HEK293 (cell line): ENCODE results near the gene PACS1.
A peak's percentile ranks its signal among the peaks of the same experiment; 100 is the strongest.

ENCODE experiments used
- CTCF ChIA-PET: fragments of 350-600 bp; formaldehyde crosslinking; extraction: SDS; loops from one replicate; lab custom pipeline; 2021; ENCODE audit warnings: antibody characterized with exemption; lab: Yijun Ruan, JAX
- POLR2A ChIA-PET: fragments of 300-600 bp; formaldehyde crosslinking; extraction: SDS; loops from one replicate; lab custom pipeline; 2020; ENCODE audit warnings: antibody characterized with exemption, inconsistent platforms; lab: Yijun Ruan, JAX
- H3K27ac ChIP-seq: fragments of 200-500 bp; sonication (Bioruptor generic); 2 replicates; pipeline ENCODE4 v1.5.1; 2014; ENCODE audit warnings: low read depth, low read length, control low read depth, inconsistent platforms; ENCODE audit errors: extremely low read depth
- H3K36me3 ChIP-seq, 2 experiments: fragments of 200-500 bp in 1 of 2; sonication (Bioruptor generic) in 1 of 2; 1 replicate in 1 of 2; 2 replicates in 1 of 2; pipeline ENCODE4 v1.5.1; 2014 to 2017; ENCODE audit warnings: inconsistent platforms in 2 of 2, low read length in 2 of 2; ENCODE audit not compliant: control insufficient read depth in 2 of 2, insufficient read depth in 1 of 2
- H3K4me1 ChIP-seq: fragments of 200-500 bp; sonication (Bioruptor generic); 2 replicates; pipeline ENCODE4 v1.5.1; 2014; ENCODE audit warnings: mild to moderate bottlenecking, low read length, inconsistent platforms; ENCODE audit not compliant: control insufficient read depth, insufficient read depth
- H3K4me3 ChIP-seq: 2 replicates; pipeline ENCODE4 v1.5.1; 2011; ENCODE audit warnings: low read depth, mild to moderate bottlenecking, control low read depth, low read length, moderate library complexity
- H3K9me3 ChIP-seq: fragments of 200-500 bp; sonication (Bioruptor generic); 2 replicates; pipeline ENCODE4 v1.5.1; 2014; ENCODE audit warnings: low read depth, low read length, inconsistent platforms; ENCODE audit not compliant: control insufficient read depth, insufficient read depth
- GFI1B ChIP-seq: fragments of 450-650 bp; formaldehyde crosslinking; IDR thresholded peaks from 2 replicates; pipeline ENCODE4 v1.5.1; 2016; ENCODE audit warnings: missing biosample characterization, missing genetic modification characterization
- GLI2 ChIP-seq: fragments of 450-650 bp; formaldehyde crosslinking; IDR thresholded peaks from 2 replicates; pipeline ENCODE4; 2017; ENCODE audit warnings: missing biosample characterization, missing genetic modification characterization, low read depth, borderline replicate concordance
- HOXA7 ChIP-seq: sonication (generic); formaldehyde crosslinking; IDR thresholded peaks from 2 replicates; pipeline ENCODE4 v1.8.1; 2022; ENCODE audit warnings: missing genetic modification reagents, borderline replicate concordance
- KLF10 ChIP-seq: fragments of 450-650 bp; IDR thresholded peaks from 2 replicates; pipeline ENCODE4 v1.5.1; 2018; ENCODE audit warnings: missing biosample characterization, mild to moderate bottlenecking, missing genetic modification characterization
- OSR2 ChIP-seq: fragments of 450-650 bp; formaldehyde crosslinking; IDR thresholded peaks from 2 replicates; pipeline ENCODE4 v1.5.1; 2016; ENCODE audit warnings: missing biosample characterization, missing genetic modification characterization
- PRDM4 ChIP-seq: fragments of 450-650 bp; formaldehyde crosslinking; IDR thresholded peaks from 2 replicates; pipeline ENCODE4 v1.5.1; 2017; ENCODE audit warnings: missing biosample characterization, missing genetic modification characterization
- SCRT1 ChIP-seq: fragments of 450-650 bp; formaldehyde crosslinking; IDR thresholded peaks from 2 replicates; pipeline ENCODE4 v1.5.1; 2016; ENCODE audit warnings: missing biosample characterization, missing genetic modification characterization, borderline replicate concordance
- SP3 ChIP-seq: fragments of 450-650 bp; formaldehyde crosslinking; IDR thresholded peaks from 2 replicates; pipeline ENCODE4 v1.5.1; 2016; ENCODE audit warnings: missing biosample characterization, missing genetic modification characterization
- TSHZ1 ChIP-seq: fragments of 450-650 bp; formaldehyde crosslinking; IDR thresholded peaks from 2 replicates; pipeline ENCODE4 v1.5.1; 2016; ENCODE audit warnings: missing biosample characterization, missing genetic modification characterization, borderline replicate concordance
- ZBTB10 ChIP-seq: fragments of 450-650 bp; formaldehyde crosslinking; IDR thresholded peaks from 2 replicates; pipeline ENCODE4 v1.5.1; 2016; ENCODE audit warnings: missing biosample characterization, missing genetic modification characterization
- ZFHX2 ChIP-seq: fragments of 450-650 bp; formaldehyde crosslinking; conservative IDR thresholded peaks from 2 replicates; pipeline ENCODE4 v1.5.1; 2016; ENCODE audit warnings: missing biosample characterization, missing genetic modification characterization
- ZFP41 ChIP-seq: fragments of 450-650 bp; formaldehyde crosslinking; IDR thresholded peaks from 2 replicates; pipeline ENCODE4 v1.5.1; 2016; ENCODE audit warnings: missing biosample characterization, missing genetic modification characterization, borderline replicate concordance
- ZNF138 ChIP-seq: fragments of 450-650 bp; formaldehyde crosslinking; IDR thresholded peaks from 2 replicates; pipeline ENCODE4 v1.5.1; 2016; ENCODE audit warnings: missing biosample characterization, missing genetic modification characterization, borderline replicate concordance
- ZNF335 ChIP-seq: fragments of 450-650 bp; formaldehyde crosslinking; conservative IDR thresholded peaks from 2 replicates; pipeline ENCODE4 v1.5.1; 2016; ENCODE audit warnings: missing biosample characterization, missing genetic modification characterization
- ZNF433 ChIP-seq: fragments of 450-650 bp; formaldehyde crosslinking; IDR thresholded peaks from 2 replicates; pipeline ENCODE4 v1.5.1; 2016; ENCODE audit warnings: missing biosample characterization, missing genetic modification characterization, low read depth
- ZNF513 ChIP-seq: fragments of 450-650 bp; IDR thresholded peaks from 2 replicates; pipeline ENCODE4 v1.5.1; 2018; ENCODE audit warnings: missing biosample characterization, missing genetic modification characterization
- ZNF555 ChIP-seq: fragments of 450-650 bp; formaldehyde crosslinking; conservative IDR thresholded peaks from 2 replicates; pipeline ENCODE4 v1.5.1; 2017; ENCODE audit warnings: missing biosample characterization, mild to moderate bottlenecking, missing genetic modification characterization, inconsistent platforms
- ZNF558 ChIP-seq: fragments of 450-650 bp; formaldehyde crosslinking; IDR thresholded peaks from 2 replicates; pipeline ENCODE4 v1.5.1; 2016; ENCODE audit warnings: missing biosample characterization, missing genetic modification characterization
- ZNF585B ChIP-seq: fragments of 450-650 bp; formaldehyde crosslinking; IDR thresholded peaks from 2 replicates; pipeline ENCODE4 v1.5.1; 2016; ENCODE audit warnings: missing biosample characterization, missing genetic modification characterization
- ZNF596 ChIP-seq: fragments of 450-650 bp; IDR thresholded peaks from 2 replicates; pipeline ENCODE4 v1.5.0; 2018; ENCODE audit warnings: missing biosample characterization, mild to moderate bottlenecking, missing genetic modification characterization, moderate library complexity
- ZNF776 ChIP-seq: fragments of 450-650 bp; formaldehyde crosslinking; IDR thresholded peaks from 2 replicates; pipeline ENCODE4 v1.5.0; 2017; ENCODE audit warnings: missing biosample characterization, missing genetic modification characterization, borderline replicate concordance
- ZNF777 ChIP-seq: fragments of 450-650 bp; formaldehyde crosslinking; IDR thresholded peaks from 2 replicates; pipeline ENCODE4 v1.5.1; 2017; ENCODE audit warnings: missing biosample characterization, missing genetic modification characterization, borderline replicate concordance

PACS1 gene

GRCh38 chr11:66042996-66043906 lies 26.8 kb upstream of the PACS1 start (continued):
- TF ChIP-seq SCRT1: no peak
- TF ChIP-seq ZBTB10 (tag by site-specific recombination): no peak
- no peak for TF ChIP-seq GLI2 (tag by site-specific recombination)

GRCh38 chr11:66044757-66045156 lies 25.3 kb upstream of the PACS1 start:
- POLR2A ChIA-PET: interaction anchor here (0.6 to 1.3 kb wide), 5 partner anchors 14 to 42 kb away, joined by 3 to 4 read pairs (median 4); partner anchors contain the start of genes BANF1 and EIF1AD

GRCh38 chr11:66045177-66045639 lies 24.9 kb upstream of the PACS1 start:
- no peaks in the 10 kb centered on the region for H3K36me3 ChIP-seq
- H3K4me1 ChIP-seq: no peaks in the 10 kb centered on the region
- H3K27ac ChIP-seq: no peak overlapping the region
- no peak overlapping the region for H3K4me3 ChIP-seq
- ChIA-PET POLR2A (interaction anchor here (0.6 to 1.3 kb wide), 5 partner anchors 10 to 43 kb away, joined by 3 to 4 read pairs (median 4); partner anchors contain the start of genes BANF1 and EIF1AD), CTCF (interaction anchor here (0.6 to 5.3 kb wide), 46 partner anchors 9 to 1742 kb away, joined by 3 to 49 read pairs (median 4); partner anchors contain the start of genes BANF1, CATSPER1, CST6 and EIF1AD)
- H3K9me3 ChIP-seq: no peaks in the 10 kb centered on the region
- TF ChIP-seq PRDM4 (tag by site-specific recombination) (no peak), ZNF433 (tag by site-specific recombination) (no peak), ZNF138 (tag by site-specific recombination) (no peak), HOXA7 (CRISPR knock-in tag) (no peak), ZFHX2 (tag by site-specific recombination) (no peak), ZNF585B (no peak), ZNF555 (tag by site-specific recombination) (no peak), ZFP41 (tag by site-specific recombination) (no peak), TSHZ1 (tag by site-specific recombination) (no peak), GFI1B (tag by site-specific recombination) (no peak), ZNF776 (tag by site-specific recombination) (no peak), ZNF513 (tag by site-specific recombination) (no peak), ZNF596 (tag by site-specific recombination) (no peak), SP3 (tag by site-specific recombination) (peak; percentile 78), ZNF777 (tag by site-specific recombination) (no peak), ZNF558 (no peak), KLF10 (tag by site-specific recombination) (no peak)

More at GRCh38 chr11:66044757-66045156, 25.3 kb upstream of the PACS1 start:
- Histone ChIP-seq H3K36me3 (no peaks in the 10 kb centered on the region), H3K27ac (no peak overlapping the region), H3K4me1 (no peaks in the 10 kb centered on the region), H3K9me3 (no peaks in the 10 kb centered on the region), H3K4me3 (no peak overlapping the region)
- TF ChIP-seq OSR2 (tag by site-specific recombination) (no peak), ZNF335 (peak; percentile 49)
- CTCF ChIA-PET: interaction anchor here (0.6 to 5.3 kb wide), 35 partner anchors 9 to 1742 kb away, joined by 3 to 49 read pairs (median 4); partner anchors contain the start of genes BANF1, CATSPER1, CST6 and EIF1AD
